Measurements from ENCODE around the gene NEUROG3. TPM values are rescaled to one million over a fixed set of nuclear protein-coding genes. Genes with fewer than 3 reads are reported as not detected.
"Not testable (repeated sequence)": the region's sequence is repeated elsewhere in the genome, so short reads cannot be mapped to it uniquely, and the experiment has no call there.

Gene NEUROG3
- total RNA-seq, 1 donor from 2014 or later: not detected

- no peak for DNase-seq (ENCODE audit: low read depth in 2 of 2)
Observed at GRCh38 chr10:69572159-69573055, 815 bp downstream of the NEUROG3 start.

- no peak for DNase-seq (ENCODE audit: low read depth in 2 of 2)
Observed at GRCh38 chr10:69571618-69572158, 1.5 kb downstream of the NEUROG3 start.

GRCh38 chr10:69570050-69570816 is 3.0 kb downstream of the NEUROG3 start:
- DNase-seq (ENCODE audit: low read depth in 2 of 2): no peak

GRCh38 chr10:69569396-69569934 is 3.8 kb downstream of the NEUROG3 start:
- DNase-seq (ENCODE audit: low read depth in 2 of 2): no peak

GRCh38 chr10:69568472-69569395 is 4.5 kb downstream of the NEUROG3 start:
- no peak for DNase-seq (ENCODE audit: low read depth in 2 of 2)

GRCh38 chr10:69567920-69568319 is 5.3 kb downstream of the NEUROG3 start:
- peak; percentile 63 to 73 for DNase-seq (ENCODE audit: low read depth in 2 of 2)

- DNase-seq (ENCODE audit: low read depth in 2 of 2): no peak
Observed at GRCh38 chr10:69562731-69563254, 10.4 kb downstream of the NEUROG3 start.

GRCh38 chr10:69559525-69559924 is 13.7 kb downstream of the NEUROG3 start:
- DNase-seq (ENCODE audit: low read depth in 2 of 2): no peak

GRCh38 chr10:69558559-69558958 is 14.7 kb downstream of the NEUROG3 start:
- DNase-seq (ENCODE audit: low read depth in 2 of 2): no peak

- no peak for DNase-seq (ENCODE audit: low read depth in 2 of 2)
Observed at GRCh38 chr10:69554611-69555010, 18.6 kb downstream of the NEUROG3 start.

GRCh38 chr10:69553328-69553727 is 19.9 kb downstream of the NEUROG3 start:
- DNase-seq (ENCODE audit: low read depth in 2 of 2): no peak

GRCh38 chr10:69552268-69552667 is 21.0 kb downstream of the NEUROG3 start:
- DNase-seq (ENCODE audit: low read depth in 2 of 2): no peak

GRCh38 chr10:69549959-69550358 is 23.3 kb downstream of the NEUROG3 start:
- DNase-seq (ENCODE audit: low read depth in 2 of 2): no peak

- DNase-seq (ENCODE audit: low read depth in 2 of 2): no peak
Observed at GRCh38 chr10:69541463-69541862, 31.8 kb downstream of the NEUROG3 start.

- DNase-seq (ENCODE audit: low read depth in 2 of 2): no peak
Observed at GRCh38 chr10:69538461-69538860, 34.8 kb downstream of the NEUROG3 start.

- no peak for DNase-seq (ENCODE audit: low read depth in 2 of 2)
Observed at GRCh38 chr10:69537449-69537848, 35.8 kb downstream of the NEUROG3 start.

GRCh38 chr10:69536521-69536920 is 36.7 kb downstream of the NEUROG3 start:
- DNase-seq (ENCODE audit: low read depth in 2 of 2): not testable (repeated sequence)

GRCh38 chr10:69533658-69534057 is 39.6 kb downstream of the NEUROG3 start:
- DNase-seq (ENCODE audit: low read depth in 2 of 2): no peak

GRCh38 chr10:69527961-69528360 is 45.3 kb downstream of the NEUROG3 start:
- no peak for DNase-seq (ENCODE audit: low read depth in 2 of 2)
